ENCODE data around the gene U2AF1.
"Not testable (repeated sequence)": the region's sequence is repeated elsewhere in the genome, so short reads cannot be mapped to it uniquely, and the experiment has no call there.

Gene U2AF1

GRCh38 chr21:43076023-43076637 lies 31.2 kb downstream of the U2AF1 start:
- ATAC-seq: not testable (repeated sequence)

GRCh38 chr21:43075170-43076022 lies 32.0 kb downstream of the U2AF1 start, which contains the start of gene CBS:
Gene CBS (minus strand): TSS chr21:43075835. CDS start chr21:43072193, 3,642 bp downstream.
- peak; percentile 61 for ATAC-seq

- ATAC-seq: peak; percentile 33; the same call in 2 of the 3 replicates
These were observed 32.8 kb downstream of the U2AF1 start for GRCh38 chr21:43074401-43075169.

GRCh38 chr21:43072742-43073141 lies 34.6 kb downstream of the U2AF1 start:
- ATAC-seq: not testable (repeated sequence)

GRCh38 chr21:43069682-43070081 lies 37.7 kb downstream of the U2AF1 start:
- not testable (repeated sequence) for ATAC-seq

GRCh38 chr21:43068065-43068464 lies 39.3 kb downstream of the U2AF1 start:
- not testable (repeated sequence) for ATAC-seq

- ATAC-seq: not testable (repeated sequence)
These were observed 40.7 kb downstream of the U2AF1 start for GRCh38 chr21:43066690-43067089.

GRCh38 chr21:43065991-43066390 lies 41.4 kb downstream of the U2AF1 start:
- not testable (repeated sequence) for ATAC-seq

GRCh38 chr21:43064265-43064917 lies 43.0 kb downstream of the U2AF1 start:
- ATAC-seq: peak; percentile 44; the same call in 2 of the 3 replicates

GRCh38 chr21:43062955-43063664 lies 44.3 kb downstream of the U2AF1 start:
- not testable (repeated sequence) for ATAC-seq

- not testable (repeated sequence) for ATAC-seq
These were observed 54.3 kb downstream of the U2AF1 start for GRCh38 chr21:43053112-43053511.

GRCh38 chr21:43045876-43046821 lies 61.2 kb downstream of the U2AF1 start:
- ATAC-seq: peak; percentile 24; the same call in 1 of the 3 replicates

- peak; percentile 34; the same call in 2 of the 3 replicates for ATAC-seq
These were observed 62.0 kb downstream of the U2AF1 start for GRCh38 chr21:43045165-43045875.

GRCh38 chr21:43044547-43044946 lies 62.8 kb downstream of the U2AF1 start:
- ATAC-seq: not testable (repeated sequence)

GRCh38 chr21:43043291-43043690 lies 64.1 kb downstream of the U2AF1 start:
- not testable (repeated sequence) for ATAC-seq

All from SK-N-SH treated with all-trans-retinoic acid at 6 μM for 48 hours (cell line).